ENCODE measurements around the gene STK38L.
A peak's percentile ranks its signal among the peaks of the same experiment; 100 is the strongest.

STK38L gene

DNA sequence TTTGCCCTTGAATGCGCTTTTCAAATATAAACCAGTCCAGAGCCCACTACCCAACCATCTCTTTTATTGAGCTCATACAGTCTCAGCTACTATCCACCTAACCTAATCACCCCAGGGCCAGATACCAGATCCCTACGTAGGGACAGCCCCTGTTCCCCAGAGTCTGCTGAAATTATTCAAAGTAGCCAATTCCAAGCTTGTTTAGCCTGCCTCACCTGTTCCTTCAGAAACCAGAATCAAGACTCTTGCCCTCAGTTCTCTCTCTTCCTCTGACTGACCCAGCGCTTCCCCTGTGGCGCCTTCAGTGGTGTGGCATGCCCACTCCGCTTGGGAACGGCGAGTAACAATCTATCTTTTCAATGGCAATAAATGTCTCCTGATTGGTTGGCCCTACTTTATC, 107.4 kb downstream of the STK38L start:
- DNase-seq = no peak

- no peak for DNase-seq
Observed at GRCh38 chr12:27355486-27355885, 111.4 kb downstream of the STK38L start.

DNA sequence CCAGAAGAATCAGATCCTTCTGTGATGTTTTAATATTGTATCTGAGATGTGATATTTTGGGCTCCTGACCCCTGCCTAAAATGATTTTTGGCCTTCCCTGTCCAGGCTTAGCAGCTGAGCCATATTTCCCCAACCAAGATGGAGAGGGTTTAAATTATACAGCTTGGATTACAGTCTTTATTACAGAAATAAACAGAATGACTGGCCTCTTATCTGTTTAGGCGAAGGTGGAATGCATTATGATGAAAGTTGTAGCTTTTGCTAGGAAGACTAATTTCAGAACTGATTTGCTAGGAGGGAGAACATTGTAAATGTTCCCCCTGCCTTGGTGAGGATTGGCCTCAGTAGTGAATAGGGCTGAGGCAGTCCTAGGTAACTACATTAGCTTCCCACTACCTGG, 111.9 kb downstream of the STK38L start:
- DNase-seq = no peak

DNA sequence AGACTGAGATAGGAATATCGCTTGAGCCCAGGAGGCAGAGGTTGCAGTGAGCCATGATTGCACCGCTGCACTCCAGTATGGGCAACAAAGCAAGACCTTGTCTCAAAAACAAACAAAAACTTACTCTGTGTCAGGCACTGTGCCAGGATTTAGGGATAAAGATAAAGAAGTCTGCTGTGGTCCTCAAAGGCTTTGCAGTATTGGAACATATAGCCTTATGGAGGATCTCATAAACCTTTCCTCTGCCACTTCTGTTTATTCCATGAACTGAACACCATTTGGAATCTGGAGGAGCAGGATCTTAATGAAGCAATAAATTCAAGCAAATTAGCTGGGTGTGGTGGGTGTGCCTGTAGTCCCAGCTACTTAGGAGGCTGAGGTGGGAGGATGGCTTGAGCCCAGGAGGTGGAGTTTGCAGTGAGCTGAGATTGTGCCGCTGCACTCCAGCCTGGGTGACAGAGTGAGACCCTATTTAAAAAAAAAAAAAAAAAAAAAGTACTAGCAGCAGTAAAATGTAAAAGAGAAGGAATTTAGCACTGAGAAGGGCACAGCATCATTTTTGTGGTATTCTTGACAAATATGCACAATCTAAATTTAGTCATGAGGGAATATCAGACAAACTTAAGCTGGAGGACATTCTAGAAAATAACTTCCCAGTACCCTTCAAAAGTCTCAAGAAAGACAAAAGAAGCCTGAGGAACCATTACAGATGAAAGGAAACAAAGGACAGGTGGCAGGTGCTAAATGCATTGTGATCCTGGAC, 115.7 kb downstream of the STK38L start:
- peak; percentile 69 for DNase-seq

DNA sequence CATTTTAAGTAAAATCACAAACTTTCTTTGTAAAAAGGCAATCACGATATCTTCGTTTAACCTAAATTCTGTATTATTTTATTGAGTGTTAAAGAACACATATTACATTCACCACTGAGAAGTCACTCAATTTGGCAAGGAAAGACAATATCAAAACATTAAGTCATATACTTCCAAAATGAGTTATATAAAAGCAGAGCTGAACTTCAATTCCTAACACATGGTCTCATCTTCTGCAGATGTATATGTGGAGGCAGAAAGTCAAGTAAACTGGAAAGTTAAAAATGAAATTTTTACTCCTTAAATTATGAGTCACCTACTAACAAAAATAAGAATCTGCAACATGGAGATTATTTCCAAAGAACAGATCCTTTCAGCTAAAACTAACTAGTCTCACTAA, 117.3 kb downstream of the STK38L start:
- peak; percentile 71 for DNase-seq

DNA sequence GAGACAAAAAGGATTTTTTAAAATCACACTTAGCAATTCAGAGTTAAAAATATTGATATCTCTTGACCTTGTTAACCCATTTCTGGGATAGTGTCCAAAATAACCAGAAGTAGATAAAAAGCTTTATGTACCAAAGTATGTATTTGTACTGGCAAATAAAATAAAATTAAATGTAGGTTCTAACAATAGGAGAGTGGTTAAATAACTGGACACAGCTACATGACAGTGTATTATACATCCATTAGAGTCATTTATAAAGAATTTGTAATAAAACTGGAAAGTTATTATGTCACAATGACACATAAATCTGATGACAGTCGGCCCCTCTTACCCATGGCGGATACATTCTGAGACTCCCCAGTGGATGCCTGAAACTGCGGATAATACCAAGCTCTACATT, 122.5 kb downstream of the STK38L start:
- peak; percentile 17 for DNase-seq

GRCh38 chr12:27367078-27367477, 123.0 kb downstream of the STK38L start:
- no peak for DNase-seq

Data from fibroblast of skin of scalp (primary cell).